ENCODE measurements around the gene INO80D.

The INO80D gene

DNA sequence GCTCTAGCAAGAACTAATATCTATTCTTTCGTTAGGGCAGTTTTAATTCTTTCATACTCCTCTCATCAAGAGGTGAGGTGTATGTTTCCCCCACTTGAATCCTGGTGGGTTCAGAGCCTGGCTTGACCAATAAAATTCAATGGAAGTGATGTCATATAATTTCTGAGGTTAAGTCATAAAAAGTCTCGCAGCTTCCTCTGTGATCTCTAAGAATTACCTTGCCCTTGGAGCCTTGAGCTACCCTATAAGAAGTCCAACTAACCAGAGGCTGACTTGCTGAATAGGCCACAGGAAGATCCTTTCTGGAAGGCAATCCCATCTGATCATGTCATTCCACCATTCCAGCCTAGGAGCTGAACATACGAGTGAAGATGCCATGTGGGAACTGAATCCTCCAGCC is 26.1 kb upstream of the INO80D start:
- TF ChIP-seq, protein P1, sequence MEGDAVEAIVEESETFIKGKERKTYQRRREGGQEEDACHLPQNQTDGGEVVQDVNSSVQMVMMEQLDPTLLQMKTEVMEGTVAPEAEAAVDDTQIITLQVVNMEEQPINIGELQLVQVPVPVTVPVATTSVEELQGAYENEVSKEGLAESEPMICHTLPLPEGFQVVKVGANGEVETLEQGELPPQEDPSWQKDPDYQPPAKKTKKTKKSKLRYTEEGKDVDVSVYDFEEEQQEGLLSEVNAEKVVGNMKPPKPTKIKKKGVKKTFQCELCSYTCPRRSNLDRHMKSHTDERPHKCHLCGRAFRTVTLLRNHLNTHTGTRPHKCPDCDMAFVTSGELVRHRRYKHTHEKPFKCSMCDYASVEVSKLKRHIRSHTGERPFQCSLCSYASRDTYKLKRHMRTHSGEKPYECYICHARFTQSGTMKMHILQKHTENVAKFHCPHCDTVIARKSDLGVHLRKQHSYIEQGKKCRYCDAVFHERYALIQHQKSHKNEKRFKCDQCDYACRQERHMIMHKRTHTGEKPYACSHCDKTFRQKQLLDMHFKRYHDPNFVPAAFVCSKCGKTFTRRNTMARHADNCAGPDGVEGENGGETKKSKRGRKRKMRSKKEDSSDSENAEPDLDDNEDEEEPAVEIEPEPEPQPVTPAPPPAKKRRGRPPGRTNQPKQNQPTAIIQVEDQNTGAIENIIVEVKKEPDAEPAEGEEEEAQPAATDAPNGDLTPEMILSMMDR (IDR thresholded peaks at IDR 0.05): no peak

DNA sequence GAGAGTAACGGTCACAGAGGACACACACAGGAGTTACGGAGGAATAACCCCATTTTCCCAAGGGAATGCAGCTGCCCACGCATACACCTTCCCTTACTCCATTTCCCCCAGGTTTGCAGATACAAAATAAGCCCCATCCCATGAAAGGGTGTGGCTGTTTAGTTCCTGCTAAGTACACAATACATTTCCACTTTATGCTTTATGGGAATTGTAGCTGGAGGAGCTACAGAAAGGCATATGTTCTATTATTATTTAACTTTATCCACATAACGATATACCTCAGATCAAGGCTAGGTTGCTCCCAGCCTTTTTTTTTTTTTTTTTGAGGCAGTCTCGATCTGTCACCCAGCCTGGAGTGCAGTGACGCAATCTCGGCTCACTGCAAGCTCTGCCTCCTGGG is 22.7 kb upstream of the INO80D start:
- TF ChIP-seq, protein P1 (IDR thresholded peaks at IDR 0.05): no peak

DNA sequence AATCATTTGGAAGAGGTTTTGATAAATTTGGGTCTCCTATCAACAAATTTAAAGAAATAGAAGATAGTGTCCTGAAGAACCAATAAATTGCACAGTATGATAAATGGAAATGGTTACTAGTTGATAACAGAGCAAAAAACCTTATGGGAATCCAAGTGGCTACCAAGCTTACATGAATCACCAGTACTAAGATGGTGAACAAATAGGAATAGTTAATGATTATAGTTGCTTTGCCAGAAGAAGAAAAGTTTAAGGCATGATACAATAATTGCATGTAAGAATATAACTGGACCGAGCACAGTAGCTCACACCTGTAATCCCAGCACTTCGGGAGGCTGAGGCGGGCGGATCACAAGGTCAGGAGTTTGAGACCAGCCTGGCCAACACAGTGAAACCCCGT is 19.6 kb upstream of the INO80D start:
- TF ChIP-seq, protein P1 (IDR thresholded peaks at IDR 0.05): no peak

DNA sequence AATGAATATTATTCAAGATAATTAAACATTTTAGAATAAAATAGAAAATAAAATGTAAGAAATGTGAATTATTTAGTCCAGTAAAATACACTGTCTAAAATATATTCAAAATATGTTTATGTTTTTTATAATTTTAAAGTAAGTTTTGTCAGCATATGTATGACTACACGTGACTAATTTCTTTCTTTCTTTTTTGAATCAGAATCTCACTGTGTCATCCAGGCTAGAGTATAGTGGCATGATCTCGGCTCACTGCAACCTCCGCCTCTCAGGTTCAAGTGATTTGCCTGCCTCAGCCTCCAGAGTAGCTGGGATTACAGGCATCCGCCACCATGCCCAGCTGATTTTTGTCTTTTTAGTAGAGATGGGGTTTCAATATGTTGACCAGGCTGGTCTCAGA is 19.1 kb upstream of the INO80D start:
- TF ChIP-seq, protein P1 (IDR thresholded peaks at IDR 0.05): no peak

DNA sequence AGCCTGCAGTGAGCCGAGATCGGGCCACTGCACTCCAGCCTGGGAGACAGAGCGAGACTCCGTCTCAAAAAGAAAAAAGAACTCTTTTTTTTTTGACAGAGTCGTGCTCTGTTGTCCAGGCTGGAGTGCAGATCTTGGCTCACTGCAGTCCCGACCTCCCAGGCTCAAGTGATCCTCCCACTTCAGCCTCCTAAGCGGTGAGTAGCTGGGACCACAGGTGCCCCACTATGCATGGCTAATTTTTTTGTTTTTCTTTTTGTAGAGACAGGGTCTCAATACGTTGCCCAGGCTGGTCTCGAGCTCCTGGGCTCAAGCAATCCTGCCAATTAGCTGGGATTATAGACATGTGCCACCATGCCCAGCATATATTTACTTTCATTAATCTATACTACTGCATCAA is 12.5 kb upstream of the INO80D start:
- TF ChIP-seq, protein P1 (IDR thresholded peaks at IDR 0.05): no peak

DNA sequence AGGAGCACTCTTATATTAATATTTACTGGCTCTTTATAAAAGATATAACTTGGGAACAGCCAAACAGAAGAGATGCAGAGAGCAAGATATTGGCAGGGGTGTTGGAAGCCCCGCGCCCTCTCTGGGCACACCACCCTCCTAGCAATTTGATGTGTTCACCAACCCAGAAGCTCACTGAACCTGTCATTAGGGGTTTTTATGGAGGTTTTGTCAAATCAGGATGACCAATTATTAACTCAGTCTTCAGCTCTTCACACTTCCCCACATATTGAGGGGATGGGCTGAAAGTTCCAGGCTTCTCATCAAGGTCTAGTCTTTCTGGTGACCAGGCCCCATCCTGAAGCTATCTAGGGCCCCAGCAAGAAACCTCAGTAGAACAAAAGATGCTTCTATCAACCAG is 10.9 kb upstream of the INO80D start:
- TF ChIP-seq, protein P1 (IDR thresholded peaks at IDR 0.05): no peak

DNA sequence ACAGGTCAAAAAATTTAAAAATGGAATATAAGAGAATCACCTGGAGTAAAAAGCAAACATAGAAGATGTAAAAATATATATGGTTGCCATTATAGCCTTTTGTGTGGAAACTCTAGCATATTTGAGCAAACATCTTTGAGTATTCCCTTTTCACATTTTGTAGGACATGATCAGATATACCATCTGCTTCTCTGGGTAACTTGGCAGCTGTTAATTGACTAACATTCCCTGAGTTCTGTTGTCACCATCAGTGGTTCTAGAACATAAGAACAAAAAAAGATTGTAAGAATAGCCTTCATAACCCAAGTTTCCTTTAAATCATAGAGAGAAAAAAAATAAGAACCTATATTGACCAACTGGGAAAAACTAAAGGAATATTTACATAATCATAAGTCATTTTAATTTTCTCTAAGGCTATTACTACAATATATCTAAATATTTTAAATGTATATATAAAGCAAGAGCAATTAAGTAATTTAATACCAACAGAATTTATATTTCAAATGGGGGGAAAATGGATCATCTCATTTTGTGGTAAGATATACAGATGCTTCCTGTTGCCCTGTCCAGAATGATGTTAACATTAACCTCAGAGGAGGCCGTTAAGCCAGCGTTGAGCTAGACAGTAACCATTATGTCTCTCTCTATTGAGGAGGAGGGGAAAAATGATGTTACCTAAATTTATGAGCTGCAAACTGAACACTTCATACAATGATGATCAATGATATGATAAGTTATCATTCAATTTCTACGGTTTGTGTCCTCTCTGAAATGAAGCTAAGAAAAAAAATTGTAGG is 9.8 kb upstream of the INO80D start:
- TF ChIP-seq, protein P1 (IDR thresholded peaks at IDR 0.05): no peak

DNA sequence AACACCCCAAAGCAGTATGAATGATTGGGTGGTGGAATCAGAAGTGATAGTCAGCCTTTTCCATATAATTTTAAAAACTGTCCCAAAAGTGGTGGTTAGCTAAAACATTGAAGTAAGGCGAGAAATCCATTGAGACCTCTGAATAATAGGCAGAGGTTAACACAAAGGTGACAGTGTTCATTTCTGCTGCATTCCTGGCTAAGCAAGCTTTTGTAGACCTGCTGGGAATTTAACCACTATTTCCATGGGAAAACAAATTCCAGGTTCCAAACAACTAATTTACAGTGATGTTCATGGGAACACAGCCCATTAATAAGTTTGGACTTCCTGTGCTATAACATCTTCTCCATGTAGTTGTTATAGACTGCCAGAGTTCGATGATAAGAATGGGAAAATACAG is 6.3 kb upstream of the INO80D start:
- TF ChIP-seq, protein P1 (IDR thresholded peaks at IDR 0.05): no peak

All from LNCAP (cell line).